ENCODE data around the gene NBR1.
"Not testable (repeated sequence)": the region's sequence is repeated elsewhere in the genome, so short reads cannot be mapped to it uniquely, and the experiment has no call there.

NBR1 gene

DNA sequence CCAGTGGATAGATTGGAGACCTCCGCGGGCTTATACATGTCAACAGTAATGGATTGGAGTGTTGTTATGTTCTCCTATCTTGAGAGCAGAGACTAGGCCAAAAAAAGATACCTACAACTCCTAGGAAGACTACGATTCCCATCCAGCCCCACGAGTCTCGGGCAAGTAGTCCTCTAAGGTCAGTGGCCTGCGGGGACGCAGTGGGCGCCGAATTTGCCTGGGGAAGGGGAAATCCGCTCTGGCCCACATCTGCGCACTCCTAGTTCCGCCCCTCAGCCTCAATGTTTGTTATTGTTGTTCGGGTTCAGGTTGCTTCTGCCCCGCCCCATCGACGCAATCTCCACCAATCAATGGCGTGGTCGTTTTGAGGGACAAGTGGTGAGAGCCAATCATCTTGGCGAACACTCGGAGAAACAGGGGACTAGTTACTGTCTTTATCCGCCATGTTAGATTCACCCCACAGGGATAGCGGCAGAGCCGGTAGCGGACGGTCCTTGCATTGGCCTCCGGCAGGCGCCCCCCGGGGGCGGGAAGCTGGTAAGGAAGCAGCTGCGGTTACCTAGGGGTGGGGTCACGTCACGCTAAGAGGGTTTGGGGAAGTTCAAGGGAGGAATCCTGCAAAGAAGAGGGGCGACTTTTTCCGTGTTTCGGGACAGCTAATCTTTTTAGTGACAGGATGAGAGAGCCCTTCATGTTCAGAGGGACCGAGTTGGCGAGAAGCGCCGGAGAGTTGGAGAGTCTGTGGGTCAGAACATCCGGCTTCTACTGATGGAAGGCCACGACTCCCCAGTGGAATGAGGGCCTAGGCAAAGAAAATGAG lies at the start of gene NBR1:
TSS of gene NBR1 (plus strand) at position 449 of the 820 bp plus-strand sequence. CDS start 4,586 bp downstream, outside the sequence.
- DNase-seq, result peak; percentile 97

DNA sequence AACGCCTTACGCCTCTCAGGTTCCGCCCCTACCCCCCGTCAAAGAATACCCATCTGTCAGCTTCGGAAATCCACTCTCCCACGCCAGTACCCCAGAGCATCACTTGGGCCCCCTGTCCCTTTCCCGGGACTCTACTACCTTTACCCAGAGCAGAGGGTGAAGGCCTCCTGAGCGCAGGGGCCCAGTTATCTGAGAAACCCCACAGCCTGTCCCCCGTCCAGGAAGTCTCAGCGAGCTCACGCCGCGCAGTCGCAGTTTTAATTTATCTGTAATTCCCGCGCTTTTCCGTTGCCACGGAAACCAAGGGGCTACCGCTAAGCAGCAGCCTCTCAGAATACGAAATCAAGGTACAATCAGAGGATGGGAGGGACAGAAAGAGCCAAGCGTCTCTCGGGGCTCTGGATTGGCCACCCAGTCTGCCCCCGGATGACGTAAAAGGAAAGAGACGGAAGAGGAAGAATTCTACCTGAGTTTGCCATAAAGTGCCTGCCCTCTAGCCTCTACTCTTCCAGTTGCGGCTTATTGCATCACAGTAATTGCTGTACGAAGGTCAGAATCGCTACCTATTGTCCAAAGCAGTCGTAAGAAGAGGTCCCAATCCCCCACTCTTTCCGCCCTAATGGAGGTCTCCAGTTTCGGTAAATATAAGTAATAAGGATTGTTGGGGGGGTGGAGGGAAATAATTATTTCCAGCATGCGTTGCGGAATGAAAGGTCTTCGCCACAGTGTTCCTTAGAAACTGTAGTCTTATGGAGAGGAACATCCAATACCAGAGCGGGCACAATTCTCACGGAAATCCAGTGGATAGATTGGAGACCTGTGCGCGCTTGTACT lies 45.7 kb upstream of the NBR1 start, which contains the start of gene BRCA1:
TSS of gene BRCA1 (minus strand) at position 232 of the 834 bp plus-strand sequence. CDS start 1,268 bp downstream, outside the sequence.
- DNase-seq, result peak; percentile 94

DNA sequence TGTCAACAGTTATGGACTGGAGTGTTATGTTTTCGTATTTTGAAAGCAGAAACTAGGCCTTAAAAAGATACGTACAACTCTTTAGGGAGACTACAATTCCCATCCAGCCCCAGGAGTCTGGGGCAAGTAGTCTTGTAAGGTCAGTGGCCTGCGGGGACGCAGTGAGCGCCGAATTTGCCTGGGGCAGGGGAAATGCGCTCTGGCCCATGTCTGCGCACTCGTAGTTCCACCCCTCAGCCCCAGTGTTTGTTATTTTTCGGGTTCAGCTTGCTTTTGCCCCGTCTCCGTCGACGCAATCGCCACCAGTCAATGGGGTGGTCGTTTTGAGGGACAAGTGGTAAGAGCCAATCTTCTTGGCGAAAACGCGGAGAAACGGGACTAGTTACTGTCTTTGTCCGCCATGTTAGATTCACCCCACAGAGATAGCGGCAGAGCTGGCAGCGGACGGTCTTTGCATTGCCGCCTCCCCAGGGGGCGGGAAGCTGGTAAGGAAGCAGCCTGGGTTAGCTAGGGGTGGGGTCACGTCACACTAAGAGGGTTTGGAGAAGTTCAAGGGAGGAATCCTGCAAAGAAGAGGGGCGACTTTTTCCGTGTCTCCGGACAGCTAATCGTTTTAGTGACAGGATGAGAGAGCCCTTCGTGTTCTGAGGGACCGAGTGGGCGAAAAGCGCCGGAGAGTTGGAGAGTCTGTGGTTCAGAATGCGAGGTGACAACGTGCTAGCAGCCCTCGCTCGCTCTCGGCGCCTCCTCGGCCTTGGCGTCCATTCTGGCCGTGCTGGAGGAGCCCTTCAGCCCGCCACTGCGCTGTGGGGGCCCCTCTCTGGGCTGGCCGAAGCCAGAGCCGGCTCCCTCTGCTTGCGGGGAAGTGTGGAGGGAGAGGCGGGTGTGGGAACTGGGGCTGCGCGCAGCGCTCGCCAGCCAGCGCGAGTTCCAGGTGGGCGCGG lies 44.8 kb upstream of the NBR1 start:
- DNase-seq, result no peak

GRCh38 chr17:43126911-43127290 lies 44.1 kb upstream of the NBR1 start:
- DNase-seq, result no peak

DNA sequence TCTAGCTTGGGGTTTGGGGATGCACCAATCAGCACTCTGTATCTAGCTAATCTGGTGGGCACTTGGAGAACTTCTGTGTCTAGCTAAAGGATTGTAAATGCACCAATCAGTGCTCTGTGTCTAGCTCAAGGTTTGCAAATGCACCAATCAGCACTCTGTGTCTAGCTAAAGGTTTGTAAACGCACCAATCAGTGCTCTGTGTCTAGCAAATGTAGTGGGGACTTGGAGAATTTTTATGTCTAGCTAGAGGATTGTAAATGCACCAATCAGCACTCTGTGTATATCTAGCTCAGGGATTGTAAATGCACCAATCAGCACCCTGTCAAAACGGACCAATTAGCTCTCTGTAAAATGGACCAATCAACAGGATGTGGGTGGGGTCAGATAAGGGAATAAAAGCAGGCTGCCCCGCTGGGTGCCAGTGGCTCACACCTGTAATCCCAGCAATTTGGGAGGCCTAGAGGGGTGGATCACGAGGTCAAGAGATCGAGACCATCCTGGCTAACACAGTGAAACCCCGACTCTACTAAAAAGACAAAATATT lies 43.6 kb upstream of the NBR1 start:
- not testable (repeated sequence) for DNase-seq

DNA sequence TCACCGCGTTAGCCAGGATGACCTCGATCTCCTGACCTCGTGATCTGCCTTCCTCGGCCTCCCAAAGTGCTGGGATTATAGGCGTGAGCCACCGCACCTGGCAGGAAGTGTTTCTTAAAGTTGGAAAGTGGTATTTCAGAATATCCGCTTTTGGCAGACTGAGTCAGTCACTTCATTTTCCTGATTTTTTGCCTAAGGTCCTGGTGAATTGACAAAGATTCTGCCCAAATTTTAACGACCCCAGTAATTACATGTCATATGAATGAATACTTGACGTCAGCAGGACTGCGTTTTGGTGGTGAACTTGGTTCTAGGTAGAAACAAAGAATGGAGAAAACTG lies 41.4 kb upstream of the NBR1 start:
- no peak for DNase-seq

- DNase-seq, result no peak
Measured at GRCh38 chr17:43132117-43132516, 38.9 kb upstream of the NBR1 start.

DNA sequence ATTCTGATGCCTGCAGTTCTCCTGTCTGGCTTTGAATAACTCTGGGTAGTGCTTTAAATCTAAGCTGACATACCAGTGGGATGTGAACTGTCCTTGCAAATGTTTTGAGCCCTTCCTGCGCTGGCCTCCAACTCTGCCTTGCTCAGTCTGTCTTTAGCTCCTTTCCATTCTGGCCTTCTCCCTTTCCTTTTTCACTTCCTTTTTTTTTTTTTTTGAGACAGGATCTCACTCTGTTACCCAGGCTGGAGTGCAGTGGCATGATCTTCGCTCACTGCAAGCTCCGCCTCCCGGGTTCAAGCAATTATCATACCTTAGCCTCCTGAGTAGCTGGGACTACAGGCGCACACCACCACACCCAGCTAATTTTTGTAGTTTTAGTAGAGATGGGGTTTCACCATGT lies 37.6 kb upstream of the NBR1 start:
- not testable (repeated sequence) for DNase-seq

- DNase-seq, result no peak
Measured at GRCh38 chr17:43134774-43135453, 36.1 kb upstream of the NBR1 start.

DNA sequence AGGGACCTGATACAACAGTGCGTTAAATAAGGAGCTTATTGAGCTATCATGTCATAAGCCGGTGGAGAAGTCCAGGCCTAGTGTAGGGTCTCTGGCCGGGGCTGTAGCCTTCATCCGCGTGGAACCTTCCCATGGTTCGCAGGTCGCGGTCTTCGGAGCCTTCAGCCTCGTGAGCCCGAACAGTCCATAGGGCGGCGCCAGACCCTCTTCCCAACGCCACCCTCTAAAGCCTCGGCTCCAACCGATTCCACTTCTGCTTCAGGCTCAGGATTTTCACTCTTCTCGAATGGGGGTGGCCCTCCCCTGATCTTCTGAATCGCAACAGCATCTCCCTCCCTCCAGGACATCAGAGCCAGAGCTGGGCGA lies 35.6 kb upstream of the NBR1 start:
- DNase-seq, result no peak

- not testable (repeated sequence) for DNase-seq
Measured at GRCh38 chr17:43136574-43136973, 34.4 kb upstream of the NBR1 start.

DNA sequence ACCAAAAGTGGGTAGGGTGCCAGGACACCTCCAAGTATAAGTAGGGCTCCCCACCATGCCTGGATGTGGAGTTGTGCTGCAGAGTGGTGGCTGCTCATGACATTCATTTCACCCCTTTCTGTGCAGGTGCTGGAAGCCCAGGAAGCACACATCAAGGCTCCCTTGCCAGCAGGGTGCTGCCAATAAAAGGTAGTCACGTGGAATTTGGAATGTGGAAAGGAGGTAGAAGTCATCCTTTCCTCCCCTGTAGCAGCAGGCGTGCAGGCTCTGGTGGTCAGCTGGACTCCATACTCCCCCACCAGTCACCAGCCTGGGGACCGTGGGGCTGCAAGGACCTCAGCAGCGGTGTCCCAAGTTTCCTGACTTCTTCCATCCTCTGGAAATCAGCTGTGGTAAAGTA lies 32.5 kb upstream of the NBR1 start:
- DNase-seq, result not testable (repeated sequence)

DNA sequence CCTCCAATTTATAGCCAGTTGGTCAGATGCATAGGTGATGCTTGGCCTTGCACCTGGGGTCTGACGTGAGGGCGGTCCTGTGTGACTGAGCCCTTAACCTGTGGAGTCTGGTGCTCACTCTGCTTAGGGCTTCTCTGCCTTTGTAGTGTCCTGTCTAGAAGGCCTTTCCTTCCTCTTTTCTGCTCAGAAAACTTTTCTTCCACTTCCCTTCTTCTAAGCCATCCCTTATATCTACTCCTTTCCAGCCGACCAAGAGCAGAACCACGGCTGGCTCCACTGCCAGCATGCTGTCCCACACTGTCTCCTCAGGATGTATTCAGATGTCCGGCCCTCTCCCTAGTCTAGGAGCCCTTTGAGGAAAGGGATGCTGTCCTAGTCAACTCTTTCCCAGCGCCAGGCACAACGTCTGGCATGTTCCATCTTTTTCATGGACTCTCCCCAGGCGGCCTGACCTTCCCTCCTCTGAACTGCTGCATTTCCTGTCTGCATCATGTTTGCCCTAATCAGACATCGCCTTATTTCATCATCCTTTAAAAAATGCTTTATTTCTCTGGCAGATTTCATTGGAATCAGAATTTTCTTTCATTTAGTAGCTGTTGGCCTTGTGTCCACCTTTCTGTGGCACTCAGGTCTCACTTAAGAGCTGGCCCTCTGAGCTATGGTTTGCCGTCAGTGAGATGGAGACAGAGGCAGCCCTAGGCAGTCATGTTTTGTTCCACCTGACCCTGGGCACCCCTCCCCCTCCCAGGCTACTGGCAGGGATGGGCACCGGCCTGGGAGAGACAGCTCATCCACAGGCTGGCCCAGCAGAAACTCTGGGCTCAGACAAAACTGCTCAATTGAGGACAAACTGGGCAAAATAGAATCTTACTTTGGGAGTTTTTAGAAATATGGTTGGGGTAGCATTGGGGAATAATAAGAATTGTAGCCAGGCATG lies 30.4 kb upstream of the NBR1 start:
- no peak for DNase-seq

- DNase-seq, result no peak
Measured at GRCh38 chr17:43142153-43142552, 28.9 kb upstream of the NBR1 start.

DNA sequence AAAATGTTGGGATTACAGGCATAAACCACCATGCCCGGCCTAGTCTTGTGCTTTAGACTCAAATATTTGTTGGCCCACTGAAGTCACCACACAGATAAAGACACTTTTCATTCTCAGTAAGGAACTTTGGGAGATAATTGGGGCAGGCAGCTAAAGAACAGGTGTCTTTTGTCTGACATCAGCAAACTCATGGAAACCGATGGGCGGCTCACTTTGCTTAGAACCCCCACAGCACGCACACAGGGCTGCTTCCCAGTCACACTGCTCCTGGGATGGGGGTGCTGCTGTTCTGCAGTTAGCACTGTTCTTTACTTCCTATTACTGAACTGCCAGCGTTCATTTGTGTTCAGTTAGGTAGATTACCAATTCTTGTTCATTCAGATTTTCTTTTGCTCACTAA lies 27.8 kb upstream of the NBR1 start:
- DNase-seq, result no peak

DNA sequence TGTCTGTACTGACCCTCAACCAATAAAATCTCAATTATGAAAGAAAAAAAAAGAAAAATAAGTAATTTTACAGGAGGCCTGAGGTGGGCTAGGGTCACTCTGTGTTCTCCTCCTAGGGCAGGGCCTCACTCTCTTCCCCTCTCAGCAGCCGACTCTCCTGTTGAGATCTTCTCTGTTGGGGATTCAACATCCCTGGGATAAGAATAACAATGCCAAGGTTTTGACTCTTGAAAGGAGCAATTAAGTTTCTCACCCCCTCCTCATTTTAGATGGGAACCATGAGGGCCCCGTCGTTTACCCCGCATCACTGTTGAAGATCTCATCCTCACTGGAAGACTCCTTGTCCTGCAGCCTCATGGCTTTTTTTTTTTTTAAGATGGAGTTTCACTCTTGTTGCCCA lies 24.4 kb upstream of the NBR1 start:
- DNase-seq, result no peak

DNA sequence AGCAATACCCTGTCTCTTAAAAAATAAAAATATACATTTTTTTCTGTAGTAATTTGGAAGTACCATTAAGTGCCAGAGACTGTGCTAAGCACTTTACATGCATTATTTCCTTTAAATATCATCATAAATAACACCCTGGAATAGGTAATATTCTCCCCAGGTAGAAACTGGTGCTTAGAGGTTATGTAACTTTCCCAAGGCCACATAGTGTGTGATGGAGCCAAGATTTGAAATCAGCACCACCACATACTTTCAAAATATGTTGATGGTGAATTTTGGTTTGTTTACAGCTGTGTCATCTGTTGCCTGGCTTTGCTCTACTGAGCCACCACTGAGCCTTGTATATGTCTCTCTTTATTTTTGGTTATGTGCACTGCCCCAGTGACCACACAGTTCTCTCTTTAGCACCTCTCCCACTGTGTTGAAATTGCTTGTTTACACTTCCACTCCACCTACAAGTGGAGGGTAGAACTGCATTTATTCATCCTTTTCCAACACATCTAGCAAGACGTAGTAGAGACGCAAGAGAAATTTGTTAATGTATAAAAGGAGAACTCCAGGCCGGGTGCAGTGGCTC lies 19.0 kb upstream of the NBR1 start:
- no peak for DNase-seq

GRCh38 chr17:43153197-43153835 lies 17.7 kb upstream of the NBR1 start:
- DNase-seq, result not testable (repeated sequence)

DNA sequence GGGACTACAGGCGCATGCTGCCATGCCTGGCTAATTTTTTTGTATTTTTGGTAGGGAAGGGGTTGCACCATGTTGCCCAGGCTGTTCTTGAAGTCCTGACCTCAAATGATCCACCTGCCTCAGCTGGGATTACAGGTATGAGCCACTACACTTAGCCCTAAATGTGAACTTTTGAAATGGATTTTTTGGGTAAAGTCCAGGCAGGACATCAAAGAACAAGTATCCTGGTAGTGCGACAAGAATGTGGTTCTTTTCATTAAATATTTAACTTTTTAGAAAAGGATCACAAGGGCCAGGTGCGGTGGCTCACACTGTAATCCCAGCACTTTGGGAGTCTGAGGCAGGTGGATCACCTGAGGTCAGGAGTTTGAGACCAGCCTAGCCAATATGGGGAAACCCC lies 15.3 kb upstream of the NBR1 start:
- DNase-seq, result no peak

- not testable (repeated sequence) for DNase-seq
Measured at GRCh38 chr17:43159232-43159631, 11.8 kb upstream of the NBR1 start.

Measured in left hindlimb (tissue), 1 donor.